K562 (cell line): Measurements from ENCODE around the gene ITGB2. TPM values are rescaled to one million over a fixed set of nuclear protein-coding genes. Genes with fewer than 3 reads are reported as not detected.

Source experiments
- KAT7 ChIP-seq: sonication (generic); formaldehyde crosslinking; IDR thresholded peaks from 2 replicates; pipeline ENCODE4 v1.8.0; 2022; ENCODE audit warnings: missing genetic modification reagents, mild to moderate bottlenecking, borderline replicate concordance
- MEF2D ChIP-seq: conservative IDR thresholded peaks from 2 replicates; pipeline ENCODE4 v1.6.1; 2016; ENCODE audit warnings: low read depth, missing genetic modification characterization, missing compliant biosample characterization
- STAG1 ChIP-seq: sonication (generic); formaldehyde crosslinking; IDR thresholded peaks from 2 replicates; pipeline ENCODE4 v1.5.0; 2020; ENCODE audit warnings: missing genetic modification reagents, borderline replicate concordance
- TFE3 ChIP-seq: fragments of 450-650 bp; formaldehyde crosslinking; IDR thresholded peaks from 2 replicates; pipeline ENCODE4 v1.4.0; 2020; ENCODE audit warnings: mild to moderate bottlenecking, mixed read lengths
- ZBTB26 ChIP-seq: fragments of 450-650 bp; formaldehyde crosslinking; IDR thresholded peaks from 2 replicates; pipeline ENCODE4 v1.4.0; 2022; ENCODE audit warnings: missing genetic modification characterization
- ZC3H4 ChIP-seq: sonication (generic); formaldehyde crosslinking; IDR thresholded peaks from 2 replicates; pipeline ENCODE4 v1.9.0; 2021; ENCODE audit warnings: missing genetic modification reagents, borderline replicate concordance
- polyA plus RNA-seq, 8 experiments: library from polyadenylated mRNA; depleted of rRNA in 4 of 8; stranded (reverse) in 5 of 8; unstranded in 3 of 8; fragments of >200 nt; fragmentation: Nextera tagmentation in 2 of 8; fragmentation: Illumina TruSeq in 1 of 8; extraction: Ambion mirVana in 2 of 8; extraction: Trizol in 1 of 8; gene quantifications; 2 replicates each; pipeline versions ENCODE4 v1.2.1 to v1.2.3, GENCODE V29; 2011 to 2014; ENCODE audit warnings: inconsistent platforms in 1 of 8, missing spikeins in 1 of 8
- total RNA-seq, 7 experiments: library from RNA; depleted of rRNA in 6 of 7; stranded (reverse); fragments of >200 nt in 6 of 7; fragmentation: Illumina TruSeq in 2 of 7; extraction: Trizol in 2 of 7; gene quantifications; 2 replicates each; pipeline versions ENCODE4 v1.2.1 to v1.2.3, GENCODE V29; 2011 to 2021; ENCODE audit warnings: low replicate concordance in 1 of 7
- TF ChIP-seq, protein P1 (sequence below): fragments of 150-350 bp; IDR thresholded peaks from 2 replicates; pipeline ENCODE4 v1.6.1; 2014; ENCODE audit warnings: low read depth, mild to moderate bottlenecking, low read length, borderline replicate concordance

ITGB2 gene
- total and polyA plus RNA-seq, 9 of the 15 experiments (the other 6 are each of a cell fraction or from before 2014, with no cell fraction given) = 0.07 to 1.3 (median 0.51) TPM; not detected in 2

DNA sequence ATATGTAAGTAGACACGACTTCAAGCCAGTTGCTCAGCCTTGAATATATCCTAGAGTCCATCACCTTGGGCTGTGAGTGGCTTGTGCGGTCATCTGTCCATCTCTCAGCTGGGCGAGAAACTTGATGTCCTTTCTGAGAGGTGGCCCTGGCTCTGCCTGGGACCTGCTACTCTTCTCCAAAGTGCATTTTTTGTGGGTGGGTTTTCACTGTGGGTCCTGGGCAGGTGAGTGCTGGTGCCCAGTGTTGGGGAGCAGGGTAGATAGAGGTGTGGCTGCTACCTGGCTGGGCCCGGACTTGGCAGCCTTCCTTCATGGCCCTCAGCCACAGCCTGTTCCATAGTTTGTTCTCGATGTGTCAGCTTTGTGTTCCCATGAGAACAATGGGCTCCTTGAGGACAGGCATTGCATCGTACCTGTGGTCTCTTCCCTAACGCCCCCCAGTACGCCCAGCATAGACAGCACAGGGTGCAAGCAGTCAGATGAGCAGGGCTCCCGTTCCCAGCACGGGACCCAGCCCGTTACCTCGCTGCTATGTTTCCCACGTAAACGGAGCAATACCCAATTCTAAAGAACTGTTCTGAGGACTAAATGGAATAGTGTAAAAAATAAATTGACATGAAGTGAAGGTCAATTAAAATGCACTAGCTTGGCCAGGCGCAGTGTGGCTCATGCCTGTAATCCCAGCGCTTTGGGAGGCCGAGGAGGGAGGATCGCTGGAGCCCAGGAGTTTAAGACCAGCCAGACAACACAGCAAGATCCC is 18.3 kb upstream of the ITGB2 start (continued):
- TF ChIP-seq STAG1 (CRISPR knock-in tag) (0 out of 2 replicates have a peak, but pooled peaks have one; percentile 18), ZBTB26 (CRISPR knock-in tag) (no peak), MEF2D (tag) (no peak), ZC3H4 (0 out of 2 replicates have a peak, but pooled peaks have one; percentile 52), TFE3 (CRISPR knock-in tag) (peak; percentile 3; the same call in 1 of the 2 replicates), KAT7 (CRISPR knock-in tag) (0 out of 2 replicates have a peak, but pooled peaks have one; percentile 7)
- TF ChIP-seq, protein P1, sequence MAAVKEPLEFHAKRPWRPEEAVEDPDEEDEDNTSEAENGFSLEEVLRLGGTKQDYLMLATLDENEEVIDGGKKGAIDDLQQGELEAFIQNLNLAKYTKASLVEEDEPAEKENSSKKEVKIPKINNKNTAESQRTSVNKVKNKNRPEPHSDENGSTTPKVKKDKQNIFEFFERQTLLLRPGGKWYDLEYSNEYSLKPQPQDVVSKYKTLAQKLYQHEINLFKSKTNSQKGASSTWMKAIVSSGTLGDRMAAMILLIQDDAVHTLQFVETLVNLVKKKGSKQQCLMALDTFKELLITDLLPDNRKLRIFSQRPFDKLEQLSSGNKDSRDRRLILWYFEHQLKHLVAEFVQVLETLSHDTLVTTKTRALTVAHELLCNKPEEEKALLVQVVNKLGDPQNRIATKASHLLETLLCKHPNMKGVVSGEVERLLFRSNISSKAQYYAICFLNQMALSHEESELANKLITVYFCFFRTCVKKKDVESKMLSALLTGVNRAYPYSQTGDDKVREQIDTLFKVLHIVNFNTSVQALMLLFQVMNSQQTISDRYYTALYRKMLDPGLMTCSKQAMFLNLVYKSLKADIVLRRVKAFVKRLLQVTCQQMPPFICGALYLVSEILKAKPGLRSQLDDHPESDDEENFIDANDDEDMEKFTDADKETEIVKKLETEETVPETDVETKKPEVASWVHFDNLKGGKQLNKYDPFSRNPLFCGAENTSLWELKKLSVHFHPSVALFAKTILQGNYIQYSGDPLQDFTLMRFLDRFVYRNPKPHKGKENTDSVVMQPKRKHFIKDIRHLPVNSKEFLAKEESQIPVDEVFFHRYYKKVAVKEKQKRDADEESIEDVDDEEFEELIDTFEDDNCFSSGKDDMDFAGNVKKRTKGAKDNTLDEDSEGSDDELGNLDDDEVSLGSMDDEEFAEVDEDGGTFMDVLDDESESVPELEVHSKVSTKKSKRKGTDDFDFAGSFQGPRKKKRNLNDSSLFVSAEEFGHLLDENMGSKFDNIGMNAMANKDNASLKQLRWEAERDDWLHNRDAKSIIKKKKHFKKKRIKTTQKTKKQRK = no peak
